Transverse colon (tissue), 4 donors: ENCODE data around the gene PIGR. TPM values are rescaled to one million over a fixed set of nuclear protein-coding genes. Genes with fewer than 3 reads are reported as not detected.

Source experiments
- DNase-seq: peaks from one replicate; pipeline ENCODE4 v3.0.0-alpha.2; 2019
- H3K27ac ChIP-seq, 4 donors: fragments of 200-600 bp; sonication (generic); 2 replicates each; pipeline ENCODE4 v1.5.1; 2016 to 2018; ENCODE audit warnings: inconsistent platforms in 4 of 4
- H3K27me3 ChIP-seq: fragments of 200-600 bp; sonication (generic); 2 replicates; pipeline ENCODE4 v1.5.1; 2017; ENCODE audit warnings: inconsistent platforms
- H3K36me3 ChIP-seq, 4 donors: fragments of 200-600 bp; sonication (generic); 2 replicates each; pipeline ENCODE4 v1.5.1; 2017 to 2019; ENCODE audit warnings: inconsistent platforms in 4 of 4
- H3K4me1 ChIP-seq, 4 donors: fragments of 200-600 bp; sonication (generic); 2 replicates each; pipeline ENCODE4 v1.5.1; 2017 to 2020; ENCODE audit warnings: inconsistent platforms in 4 of 4
- H3K4me3 ChIP-seq, 4 donors: fragments of 200-600 bp; sonication (generic); 1 replicate in 1 of 4; 2 replicates in 3 of 4; pipeline versions ENCODE4 v1.5.1 to v1.6.1; 2017 to 2019; ENCODE audit warnings: inconsistent platforms in 4 of 4
- H3K9me3 ChIP-seq, 2 donors: fragments of 200-600 bp; sonication (generic); 2 replicates each; pipeline ENCODE4 v1.5.1; 2017 to 2019; ENCODE audit warnings: inconsistent platforms in 2 of 2
- EP300 ChIP-seq: sonication (generic); formaldehyde crosslinking; IDR thresholded peaks from one replicate; pipeline ENCODE4 v1.6.1; 2017; ENCODE audit warnings: antibody characterized with exemption, low read depth
- POLR2A ChIP-seq: fragments of 450-650 bp; IDR thresholded peaks from one replicate; pipeline ENCODE4 v1.6.1; 2016; ENCODE audit warnings: antibody characterized with exemption, mild to moderate bottlenecking, moderate library complexity
- POLR2AphosphoS5 ChIP-seq, 3 donors: sonication (generic); formaldehyde crosslinking; IDR thresholded peaks; one replicate each; pipeline ENCODE4 v1.6.1; 2016; ENCODE audit warnings: antibody characterized with exemption in 3 of 3
- WGBS, 2 donors: methylation state at CpG; one replicate each; pipeline ENCODE4 v1.1.5; 2018; ENCODE audit warnings: low coverage in 1 of 2; 5-methylcytosine and 5-hydroxymethylcytosine counted together
- in situ Hi-C, 4 donors: fragments of 200-750 bp; cut with MboI; loops; one replicate each; pipeline versions ENCODE4 v1.15.0 to v1.15.1; 2017; ENCODE audit warnings: low sequenced_read_pairs in 3 of 4, low pct_ligation_motif_present in 1 of 4, low pct_unique_long_range_greater_than_20kb in 1 of 4
- intact Hi-C: fragments of 100-400 bp; cut with DNase I; formaldehyde crosslinking; loops from one replicate; pipeline ENCODE4 v1.15.1; 2023; ENCODE audit warnings: low total_unique reads
- total RNA-seq, 4 donors: library from RNA; depleted of rRNA; stranded (reverse); fragments of >200 nt; gene quantifications; one replicate each; pipeline ENCODE4 v1.1.0, GENCODE V29; 2016
- TF ChIP-seq, protein P1 (sequence below), 5 experiments: fragments of 200-600 bp in 3 of 5; fragments of 450-650 bp in 2 of 5; sonication (generic) in 3 of 5; IDR thresholded peaks; 1 replicate in 2 of 5; 2 replicates in 3 of 5; pipeline ENCODE4 v1.5.1; 2016 to 2017; ENCODE audit warnings: antibody characterized with exemption in 5 of 5, inconsistent platforms in 3 of 5, mild to moderate bottlenecking in 2 of 5, moderate library complexity in 1 of 5

PIGR gene
- total RNA-seq, 4 donors from 2014 or later: 3,370 to 10,796 (median 6,659) TPM

DNA sequence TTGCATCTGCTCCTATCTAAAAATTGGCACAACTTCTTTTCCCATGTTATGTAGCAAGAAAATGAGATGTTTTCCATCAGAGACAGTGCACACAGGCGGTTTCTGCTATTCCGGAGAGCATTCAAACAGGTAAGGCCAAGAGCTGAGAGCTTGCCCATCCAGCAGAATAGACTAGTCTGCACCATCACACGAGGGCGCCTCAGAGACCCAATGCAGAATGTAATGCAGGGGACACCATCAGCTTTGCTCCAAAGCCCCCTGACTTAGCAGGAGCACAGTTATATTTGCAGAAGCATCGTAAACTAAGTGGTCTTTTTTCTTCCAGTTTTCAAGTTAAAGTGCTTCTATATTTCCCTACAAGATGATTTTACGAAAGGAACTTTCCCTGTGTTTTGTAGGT, 44.3 kb downstream of the PIGR start:
- DNase-seq: no peak
- intact Hi-C loops (no loop called here), in situ Hi-C loops (loop anchor here in 2 of 4 donors (25.0 kb wide), 2 partner anchors 165 to 265 kb away; partner anchors contain the start of gene DYRK3 (in 1 of the 2))
- no peak overlapping the region for H3K27ac ChIP-seq
- TF ChIP-seq POLR2AphosphoS5 (IDR thresholded peaks at IDR 0.05) (no peak), EP300 (no peak), POLR2A (no peak)
- TF ChIP-seq, protein P1, sequence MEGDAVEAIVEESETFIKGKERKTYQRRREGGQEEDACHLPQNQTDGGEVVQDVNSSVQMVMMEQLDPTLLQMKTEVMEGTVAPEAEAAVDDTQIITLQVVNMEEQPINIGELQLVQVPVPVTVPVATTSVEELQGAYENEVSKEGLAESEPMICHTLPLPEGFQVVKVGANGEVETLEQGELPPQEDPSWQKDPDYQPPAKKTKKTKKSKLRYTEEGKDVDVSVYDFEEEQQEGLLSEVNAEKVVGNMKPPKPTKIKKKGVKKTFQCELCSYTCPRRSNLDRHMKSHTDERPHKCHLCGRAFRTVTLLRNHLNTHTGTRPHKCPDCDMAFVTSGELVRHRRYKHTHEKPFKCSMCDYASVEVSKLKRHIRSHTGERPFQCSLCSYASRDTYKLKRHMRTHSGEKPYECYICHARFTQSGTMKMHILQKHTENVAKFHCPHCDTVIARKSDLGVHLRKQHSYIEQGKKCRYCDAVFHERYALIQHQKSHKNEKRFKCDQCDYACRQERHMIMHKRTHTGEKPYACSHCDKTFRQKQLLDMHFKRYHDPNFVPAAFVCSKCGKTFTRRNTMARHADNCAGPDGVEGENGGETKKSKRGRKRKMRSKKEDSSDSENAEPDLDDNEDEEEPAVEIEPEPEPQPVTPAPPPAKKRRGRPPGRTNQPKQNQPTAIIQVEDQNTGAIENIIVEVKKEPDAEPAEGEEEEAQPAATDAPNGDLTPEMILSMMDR (IDR thresholded peaks at IDR 0.05): no peak
- H3K27me3 ChIP-seq: peaks cover 5% of the 10 kb centered on the region
- WGBS, 2 donors: 88 to 93% methylated on average over 3 to 6 of the region's 6 CpGs
- H3K9me3 ChIP-seq: no peaks in the 10 kb centered on the region
- H3K4me3 ChIP-seq: no peak overlapping the region
- H3K4me1 ChIP-seq: no peaks in the 10 kb centered on the region
- H3K36me3 ChIP-seq: no peaks in the 10 kb centered on the region

GRCh38 chr1:206900149-206900548, 46.1 kb downstream of the PIGR start:
- 91% methylated on average over 7 of the region's 7 CpGs; no CpG with 5 or more reads in 1 of the 2 donors for WGBS, 2 donors

DNA sequence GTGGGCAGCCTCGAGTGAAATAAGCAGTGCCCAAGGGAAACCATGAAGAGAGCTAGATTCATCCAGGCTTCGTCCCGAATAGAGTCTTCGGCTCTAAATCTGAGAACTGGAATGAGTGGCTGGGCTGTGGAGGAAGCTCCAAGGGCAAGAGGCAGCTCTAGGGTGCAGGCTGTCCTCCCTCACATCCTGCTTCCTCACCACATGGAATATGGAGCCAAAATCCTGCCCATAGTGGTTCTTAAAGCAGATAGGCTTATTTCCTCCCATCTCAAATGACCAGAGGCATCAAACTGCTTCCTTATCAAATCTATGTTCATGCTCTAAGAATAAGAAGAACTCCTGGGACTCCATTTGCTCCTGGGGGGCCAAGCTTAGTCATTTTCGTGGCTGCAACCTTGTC, 46.5 kb downstream of the PIGR start:
- DNase-seq: no peak
- Histone ChIP-seq H3K9me3 (no peaks in the 10 kb centered on the region), H3K4me3 (no peak overlapping the region), H3K27me3 (peaks cover 5% of the 10 kb centered on the region), H3K36me3 (no peaks in the 10 kb centered on the region), H3K4me1 (peaks cover 0 to 7% (median 0%) of the 10 kb centered on the region in 4 donors), H3K27ac (no peak overlapping the region)
- TF ChIP-seq POLR2A (no peak), EP300 (no peak), POLR2AphosphoS5 (IDR thresholded peaks at IDR 0.05) (no peak)
- TF ChIP-seq, protein P1 (IDR thresholded peaks at IDR 0.05): no peak
- intact Hi-C loops: no loop called here
- in situ Hi-C loops: loop anchor here in 2 of 4 donors (25.0 kb wide), 2 partner anchors 162 to 262 kb away; partner anchors contain the start of gene DYRK3 (in 1 of the 2)
- 66 to 85% methylated on average over 4 to 5 of the region's 5 CpGs for WGBS, 2 donors

More at GRCh38 chr1:206900149-206900548, 46.1 kb downstream of the PIGR start:
- H3K4me3 ChIP-seq: no peak overlapping the region
- H3K9me3 ChIP-seq: no peaks in the 10 kb centered on the region
- H3K27me3 ChIP-seq: peaks cover 5% of the 10 kb centered on the region
- no peak for DNase-seq
- TF ChIP-seq EP300: no peak
- no peak for TF ChIP-seq POLR2AphosphoS5 (IDR thresholded peaks at IDR 0.05)
- TF ChIP-seq POLR2A: no peak
- TF ChIP-seq, protein P1 (IDR thresholded peaks at IDR 0.05): no peak
- in situ Hi-C loops: loop anchor here in 2 of 4 donors (25.0 kb wide), 2 partner anchors 163 to 263 kb away; partner anchors contain the start of gene DYRK3 (in 1 of the 2)
- H3K4me1 ChIP-seq: peaks cover 0 to 7% (median 0%) of the 10 kb centered on the region in 4 donors
- H3K27ac ChIP-seq: no peak overlapping the region
- H3K36me3 ChIP-seq: no peaks in the 10 kb centered on the region
- intact Hi-C loops: no loop called here

DNA sequence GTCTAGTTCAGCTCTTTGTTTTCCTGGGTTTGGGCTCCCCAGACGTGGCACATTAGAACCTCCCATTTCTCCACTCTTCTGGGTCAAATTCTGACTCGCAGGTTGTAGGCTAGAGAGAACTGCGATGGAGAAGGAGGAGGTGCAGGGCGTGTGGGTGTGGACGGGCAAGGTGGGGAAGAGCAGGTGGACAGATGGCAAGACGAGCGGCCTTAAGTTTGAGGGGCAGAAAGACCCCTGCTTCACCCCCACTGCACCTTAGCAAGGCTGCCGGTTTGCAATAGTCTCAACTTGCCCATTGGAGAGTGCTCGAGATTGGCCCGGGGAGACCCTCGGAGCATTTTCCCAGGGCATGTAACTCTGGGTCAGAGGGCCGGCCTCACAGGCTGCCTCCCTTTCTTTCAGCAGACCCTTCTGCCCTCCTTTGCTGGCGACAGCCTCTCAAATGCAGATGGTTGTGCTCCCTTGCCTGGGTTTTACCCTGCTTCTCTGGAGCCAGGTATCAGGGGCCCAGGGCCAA, 47.3 kb downstream of the PIGR start:
- Histone ChIP-seq H3K9me3 (no peaks in the 10 kb centered on the region), H3K4me3 (no peak overlapping the region), H3K4me1 (peaks cover 0 to 7% (median 0%) of the 10 kb centered on the region in 4 donors), H3K36me3 (no peaks in the 10 kb centered on the region), H3K27me3 (peaks cover 5% of the 10 kb centered on the region), H3K27ac (no peak overlapping the region)
- TF ChIP-seq, protein P1 (IDR thresholded peaks at IDR 0.05): no peak
- no peak for DNase-seq
- intact Hi-C loops: no loop called here
- in situ Hi-C loops: no loop called here
- WGBS, 2 donors: 86% methylated on average over 13 of the region's 13 CpGs; no CpG with 5 or more reads in 1 of the 2 donors
